Anterior cingulate cortex (tissue), 58 donors: ENCODE measurements around the gene SYPL2.
"Not testable (repeated sequence)": the region's sequence is repeated elsewhere in the genome, so short reads cannot be mapped to it uniquely, and the experiment has no call there.

ENCODE experiments used
- DNase-seq, 58 donors: peaks; one replicate each; lab custom pipeline; 2025; lab: John Stamatoyannopoulos, UW

The SYPL2 gene

GRCh38 chr1:109468903-109469302 is 2.6 kb downstream of the SYPL2 start:
- no peak for DNase-seq

GRCh38 chr1:109470245-109470644 is 3.9 kb downstream of the SYPL2 start:
- DNase-seq: no peak

- DNase-seq: no peak
Observed at GRCh38 chr1:109472779-109473178, 6.4 kb downstream of the SYPL2 start.

- not testable (repeated sequence) for DNase-seq
Observed at GRCh38 chr1:109473284-109474057, 7.1 kb downstream of the SYPL2 start.

- DNase-seq: no peak
Observed at GRCh38 chr1:109474697-109475096, 8.4 kb downstream of the SYPL2 start.

GRCh38 chr1:109475261-109475660 is 8.9 kb downstream of the SYPL2 start:
- DNase-seq: no peak

- DNase-seq: no peak
Observed at GRCh38 chr1:109476825-109477224, 10.5 kb downstream of the SYPL2 start.

GRCh38 chr1:109477821-109478220 is 11.5 kb downstream of the SYPL2 start:
- no peak for DNase-seq

- no peak for DNase-seq
Observed at GRCh38 chr1:109478806-109479205, 12.5 kb downstream of the SYPL2 start.

- DNase-seq: no peak
Observed at GRCh38 chr1:109479311-109479710, 13.0 kb downstream of the SYPL2 start.

- DNase-seq: no peak
Observed at GRCh38 chr1:109479901-109480300, 13.6 kb downstream of the SYPL2 start.

GRCh38 chr1:109481646-109482045 is 15.3 kb downstream of the SYPL2 start:
- no peak for DNase-seq

GRCh38 chr1:109482242-109482641 is 15.9 kb downstream of the SYPL2 start:
- no peak for DNase-seq

- peak in 40 of 58 donors; percentile 7 to 89 (median 72) for DNase-seq
Observed at GRCh38 chr1:109482791-109483671, 16.7 kb downstream of the SYPL2 start.

GRCh38 chr1:109483672-109484518 is 17.5 kb downstream of the SYPL2 start, which contains the start of gene ATXN7L2:
Gene ATXN7L2 (plus strand): TSS chr1:109483905. CDS start chr1:109483954, 49 bp downstream.
- peak; percentile 38 to 97 (median 91) for DNase-seq

- DNase-seq: no peak
Observed at GRCh38 chr1:109484519-109484975, 18.2 kb downstream of the SYPL2 start.

GRCh38 chr1:109485001-109485400 is 18.7 kb downstream of the SYPL2 start:
- no peak for DNase-seq

- no peak for DNase-seq
Observed at GRCh38 chr1:109487261-109487660, 20.9 kb downstream of the SYPL2 start.

- no peak for DNase-seq
Observed at GRCh38 chr1:109488201-109488600, 21.9 kb downstream of the SYPL2 start.

GRCh38 chr1:109488696-109489095 is 22.4 kb downstream of the SYPL2 start:
- DNase-seq: no peak
